CD14-positive monocyte (primary cell): Measurements from ENCODE around the gene TMEM182. TPM values are rescaled to one million over a fixed set of nuclear protein-coding genes. Genes with fewer than 3 reads are reported as not detected.

ENCODE experiments used
- DNase-seq, 3 donors: peaks; one replicate each; pipeline ENCODE4 v3.0.0-alpha.2; 2011 to 2022
- H2AFZ ChIP-seq: 2 replicates; pipeline ENCODE4 v1.6.0; 2012; ENCODE audit warnings: mild to moderate bottlenecking, low read depth, low read length, inconsistent platforms; ENCODE audit not compliant: insufficient read depth, poor library complexity, severe bottlenecking
- H3K27ac ChIP-seq, 2 donors: 1 replicate in 1 of 2; 2 replicates in 1 of 2; pipeline ENCODE4 v1.5.1; 2012 to 2013; ENCODE audit warnings: low read length in 2 of 2, control low read depth in 1 of 2, inconsistent platforms in 1 of 2, low read depth in 1 of 2, mild to moderate bottlenecking in 1 of 2
- H3K27me3 ChIP-seq, 2 donors: one replicate each; pipeline versions ENCODE4 v1.6.0 to v1.6.1; 2011 to 2013; ENCODE audit warnings: low read length in 2 of 2; ENCODE audit not compliant: control insufficient read depth in 2 of 2, insufficient read depth in 2 of 2
- H3K36me3 ChIP-seq, 2 donors: replicated peaks in 1 of 2; 1 replicate in 1 of 2; 2 replicates in 1 of 2; pipeline versions ENCODE4 v1.5.1 to v1.6.1; 2012 to 2013; ENCODE audit warnings: low read length in 2 of 2, control low read depth in 1 of 2, inconsistent platforms in 1 of 2, mild to moderate bottlenecking in 1 of 2; ENCODE audit not compliant: insufficient read depth in 2 of 2, control insufficient read depth in 1 of 2
- H3K4me1 ChIP-seq, 2 donors: 1 replicate in 1 of 2; 2 replicates in 1 of 2; pipeline versions ENCODE4 v1.5.1 to v1.6.1; 2012 to 2013; ENCODE audit warnings: low read length in 2 of 2, control low read depth in 1 of 2, inconsistent platforms in 1 of 2, mild to moderate bottlenecking in 1 of 2, moderate library complexity in 1 of 2; ENCODE audit not compliant: insufficient read depth in 2 of 2, control insufficient read depth in 1 of 2
- H3K4me2 ChIP-seq: replicated peaks from 2 replicates; pipeline ENCODE3; 2012; ENCODE audit warnings: low read length, moderate library complexity, mild to moderate bottlenecking; ENCODE audit not compliant: poor library complexity, severe bottlenecking; ENCODE audit errors: extremely low read depth
- H3K4me3 ChIP-seq, 3 experiments: fragments of 200-600 bp in 1 of 3; sonication (generic) in 1 of 3; replicated peaks in 1 of 3; 1 replicate in 2 of 3; 2 replicates in 1 of 3; pipeline ENCODE4 v1.5.1; 2011 to 2013; ENCODE audit warnings: low read length in 3 of 3, mild to moderate bottlenecking in 3 of 3, control low read depth in 2 of 3, low read depth in 2 of 3, inconsistent platforms in 1 of 3, moderate library complexity in 1 of 3
- H3K79me2 ChIP-seq: 2 replicates; pipeline ENCODE4 v1.6.0; 2012; ENCODE audit warnings: mild to moderate bottlenecking, control low read depth, inconsistent platforms, low read length, moderate library complexity; ENCODE audit not compliant: insufficient read depth
- H3K9ac ChIP-seq: 2 replicates; pipeline ENCODE4 v1.6.0; 2017; ENCODE audit warnings: low read length, mild to moderate bottlenecking; ENCODE audit not compliant: insufficient read depth, poor library complexity, severe bottlenecking
- H3K9me3 ChIP-seq, 2 donors: replicated peaks in 1 of 2; 1 replicate in 1 of 2; 2 replicates in 1 of 2; pipeline versions ENCODE4 v1.5.1 to v1.6.1; 2012 to 2013; ENCODE audit warnings: low read length in 2 of 2, control low read depth in 1 of 2; ENCODE audit not compliant: control insufficient read depth in 1 of 2, insufficient read depth in 1 of 2
- H4K20me1 ChIP-seq: 2 replicates; pipeline ENCODE4 v1.6.0; 2012; ENCODE audit warnings: mild to moderate bottlenecking, low read length, control low read depth, moderate library complexity; ENCODE audit not compliant: insufficient read depth
- H3K27ac Mint-ChIP-seq, 7 donors: one replicate each; pipeline ENCODE4 v1.8.0; 2020; ENCODE audit warnings: mild to moderate bottlenecking in 7 of 7, mixed read lengths in 7 of 7, moderate library complexity in 6 of 7, inconsistent platforms in 2 of 7
- H3K27me3 Mint-ChIP-seq, 3 donors: one replicate each; pipeline ENCODE4 v1.8.0; 2021 to 2022; ENCODE audit warnings: low read depth in 3 of 3, mild to moderate bottlenecking in 3 of 3, mixed read lengths in 3 of 3, moderate library complexity in 3 of 3, inconsistent platforms in 1 of 3
- H3K36me3 Mint-ChIP-seq, 2 donors: one replicate each; pipeline ENCODE4 v1.8.0; 2020; ENCODE audit warnings: mixed read lengths in 2 of 2, inconsistent platforms in 1 of 2, mild to moderate bottlenecking in 1 of 2
- H3K4me1 Mint-ChIP-seq: one replicate; pipeline ENCODE4 v1.8.0; 2020; ENCODE audit warnings: mild to moderate bottlenecking, mixed read lengths
- H3K4me3 Mint-ChIP-seq, 2 donors: one replicate each; pipeline ENCODE4 v1.8.0; 2020; ENCODE audit warnings: mild to moderate bottlenecking in 2 of 2, mixed read lengths in 2 of 2, moderate library complexity in 1 of 2
- H3K9me3 Mint-ChIP-seq, 7 donors: one replicate each; pipeline ENCODE4 v1.8.0; 2020 to 2022; ENCODE audit warnings: mixed read lengths in 7 of 7, mild to moderate bottlenecking in 6 of 7, moderate library complexity in 6 of 7, inconsistent platforms in 2 of 7
- WGBS: methylation state at CpG from one replicate; pipeline ENCODE4 v1.1.5; 2013; ENCODE audit warnings: missing lambda C conversion rate; ENCODE audit not compliant: insufficient coverage; 5-methylcytosine and 5-hydroxymethylcytosine counted together
- intact Hi-C, 2 donors: fragments of 100-400 bp; cut with micrococcal nuclease; formaldehyde crosslinking; loops; one replicate each; pipeline versions ENCODE4 v1.15.0 to v1.15.1; 2023
- polyA plus RNA-seq, 3 donors: library from polyadenylated mRNA; depleted of rRNA in 1 of 3; unstranded in 2 of 3; stranded (reverse) in 1 of 3; fragments of 300-500 nt in 2 of 3; fragments of >200 nt in 1 of 3; fragmentation: Illumina TruSeq in 2 of 3; gene quantifications; 1 replicate in 2 of 3; 2 replicates in 1 of 3; pipeline ENCODE4 v1.2.3, GENCODE V29; 2012 to 2021
- TF ChIP-seq, protein P1 (sequence below): fragments of 200-600 bp; IDR thresholded peaks from one replicate; pipeline ENCODE4 v1.8.0; 2022; ENCODE audit warnings: antibody characterized with exemption, mild to moderate bottlenecking

TMEM182 gene
- polyA plus RNA-seq, 3 donors: 0.24 to 0.69 (median 0.28) TPM

- Histone ChIP-seq H3K9me3 (no peaks in the 10 kb centered on the region), H3K9ac (no peak overlapping the region), H3K4me3 (no peak overlapping the region), H3K4me1 (no peaks in the 10 kb centered on the region), H3K27me3 (no peaks in the 10 kb centered on the region), H3K79me2 (no peaks in the 10 kb centered on the region), H3K27ac (no peak overlapping the region), H3K4me2 (no peak overlapping the region), H3K36me3 (no peaks in the 10 kb centered on the region), H4K20me1 (no peaks in the 10 kb centered on the region), H2AFZ (no peak overlapping the region)
- Mint-ChIP-seq H3K9me3 (no peaks in the 10 kb centered on the region), H3K27me3 (peaks cover 0 to 2% (median 0%) of the 10 kb centered on the region in 3 donors), H3K27ac (peak overlapping the region in 1 of 7 donors; percentile 77), H3K36me3 (peaks cover 0 to 3% of the 10 kb centered on the region in 2 donors), H3K4me1 (peaks cover 17% of the 10 kb centered on the region), H3K4me3 (no peak overlapping the region)
- no peak for DNase-seq
- TF ChIP-seq, protein P1, sequence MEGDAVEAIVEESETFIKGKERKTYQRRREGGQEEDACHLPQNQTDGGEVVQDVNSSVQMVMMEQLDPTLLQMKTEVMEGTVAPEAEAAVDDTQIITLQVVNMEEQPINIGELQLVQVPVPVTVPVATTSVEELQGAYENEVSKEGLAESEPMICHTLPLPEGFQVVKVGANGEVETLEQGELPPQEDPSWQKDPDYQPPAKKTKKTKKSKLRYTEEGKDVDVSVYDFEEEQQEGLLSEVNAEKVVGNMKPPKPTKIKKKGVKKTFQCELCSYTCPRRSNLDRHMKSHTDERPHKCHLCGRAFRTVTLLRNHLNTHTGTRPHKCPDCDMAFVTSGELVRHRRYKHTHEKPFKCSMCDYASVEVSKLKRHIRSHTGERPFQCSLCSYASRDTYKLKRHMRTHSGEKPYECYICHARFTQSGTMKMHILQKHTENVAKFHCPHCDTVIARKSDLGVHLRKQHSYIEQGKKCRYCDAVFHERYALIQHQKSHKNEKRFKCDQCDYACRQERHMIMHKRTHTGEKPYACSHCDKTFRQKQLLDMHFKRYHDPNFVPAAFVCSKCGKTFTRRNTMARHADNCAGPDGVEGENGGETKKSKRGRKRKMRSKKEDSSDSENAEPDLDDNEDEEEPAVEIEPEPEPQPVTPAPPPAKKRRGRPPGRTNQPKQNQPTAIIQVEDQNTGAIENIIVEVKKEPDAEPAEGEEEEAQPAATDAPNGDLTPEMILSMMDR: no peak
- intact Hi-C loops: no loop called here
- 94% methylated on average over 4 of the region's 5 CpGs for WGBS
Measured at GRCh38 chr2:102788216-102788884, 26.5 kb downstream of the TMEM182 start.

- Histone ChIP-seq H3K9me3 (no peaks in the 10 kb centered on the region), H4K20me1 (no peaks in the 10 kb centered on the region), H3K27ac (no peak overlapping the region), H2AFZ (no peak overlapping the region), H3K4me3 (no peak overlapping the region), H3K27me3 (no peaks in the 10 kb centered on the region), H3K79me2 (no peaks in the 10 kb centered on the region), H3K4me2 (no peak overlapping the region), H3K4me1 (no peaks in the 10 kb centered on the region), H3K36me3 (no peaks in the 10 kb centered on the region), H3K9ac (no peak overlapping the region)
- peaks cover 0 to 2% (median 0%) of the 10 kb centered on the region in 3 donors for H3K27me3 Mint-ChIP-seq
- H3K27ac Mint-ChIP-seq: peak overlapping the region in 1 of 7 donors; percentile 77
- TF ChIP-seq, protein P1: no peak
- H3K36me3 Mint-ChIP-seq: peaks cover 0 to 3% of the 10 kb centered on the region in 2 donors
- DNase-seq: no peak
- intact Hi-C loops: no loop called here
- no peak overlapping the region for H3K4me3 Mint-ChIP-seq
- no peaks in the 10 kb centered on the region for H3K9me3 Mint-ChIP-seq
- 94% methylated on average over 2 of the region's 8 CpGs for WGBS
- H3K4me1 Mint-ChIP-seq: peaks cover 17% of the 10 kb centered on the region
Measured at GRCh38 chr2:102788885-102789260, 27.0 kb downstream of the TMEM182 start.
